IMR-90 (cell line): ENCODE measurements around the gene FNDC4. TPM values are rescaled to one million over a fixed set of nuclear protein-coding genes. Genes with fewer than 3 reads are reported as not detected.

Experiments used
- ATAC-seq: fragments of 200-7000 bp; cut with Tn5 transposase; 2 replicates; pipeline ENCODE4 v1.9.1; 2020; ENCODE audit warnings: low read depth, mild to moderate bottlenecking, moderate library complexity
- BruUV-seq: library from RNA; stranded (reverse); fragments of 400-500 nt; replicated peaks from 2 replicates; lab custom pipeline; 2021; lab: Mats Ljungman, UMichigan
- CTCF ChIA-PET: fragments of 300-600 bp; formaldehyde crosslinking; extraction: SDS; loops from one replicate; lab custom pipeline; 2021; ENCODE audit warnings: antibody characterized with exemption; lab: Yijun Ruan, JAX
- POLR2A ChIA-PET: fragments of 300-600 bp; sonication (Branson Sonifier 250); formaldehyde crosslinking; loops from one replicate; lab custom pipeline; 2022; ENCODE audit warnings: antibody characterized with exemption; ENCODE audit not compliant: unreplicated experiment; lab: Charles Lee
- DNase-seq: peaks from one replicate; pipeline ENCODE4 v3.0.0; 2013
- H2AFZ ChIP-seq: replicated peaks from 2 replicates; pipeline ENCODE3; 2013; ENCODE audit warnings: low read length, mild to moderate bottlenecking; ENCODE audit not compliant: poor library complexity
- H2AK5ac ChIP-seq: 2 replicates; pipeline ENCODE4 v1.6.1; 2013; ENCODE audit warnings: low read depth, low read length, inconsistent platforms
- H2AK9ac ChIP-seq: replicated peaks from 2 replicates; pipeline ENCODE3; 2013; ENCODE audit warnings: mild to moderate bottlenecking, low read depth, low read length, moderate library complexity; ENCODE audit not compliant: poor library complexity
- H2BK120ac ChIP-seq: 2 replicates; pipeline ENCODE4 v1.6.1; 2013; ENCODE audit warnings: low read depth, low read length, inconsistent platforms
- H2BK15ac ChIP-seq: 3 replicates; pipeline ENCODE4 v1.6.1; 2013; ENCODE audit warnings: low read depth, low read length, inconsistent platforms
- H2BK20ac ChIP-seq: 2 replicates; pipeline ENCODE4 v1.6.1; 2013; ENCODE audit warnings: low read depth, mild to moderate bottlenecking, inconsistent platforms, low read length, moderate library complexity
- H2BK5ac ChIP-seq: 2 replicates; pipeline ENCODE4 v1.6.1; 2013; ENCODE audit warnings: mild to moderate bottlenecking, low read depth, low read length, inconsistent platforms; ENCODE audit not compliant: poor library complexity, severe bottlenecking
- H3K14ac ChIP-seq: replicated peaks from 2 replicates; pipeline ENCODE4 v1.6.1; 2013; ENCODE audit warnings: low read depth, low read length, inconsistent platforms
- H3K18ac ChIP-seq: 2 replicates; pipeline ENCODE4 v1.6.1; 2013; ENCODE audit warnings: low read depth, low read length, control low read depth
- H3K23ac ChIP-seq: 2 replicates; pipeline ENCODE4 v1.6.1; 2013; ENCODE audit warnings: low read depth, low read length, inconsistent platforms
- H3K27ac ChIP-seq: 2 replicates; pipeline ENCODE4 v1.5.1; 2013; ENCODE audit warnings: mild to moderate bottlenecking, control low read depth, low read length; ENCODE audit not compliant: insufficient read depth
- H3K27me3 ChIP-seq: 2 replicates; pipeline ENCODE4 v1.6.1; 2013; ENCODE audit warnings: low read length; ENCODE audit not compliant: control insufficient read depth, insufficient read depth
- H3K36me3 ChIP-seq: 2 replicates; pipeline ENCODE4 v1.6.1; 2013; ENCODE audit warnings: low read length, mixed read lengths; ENCODE audit not compliant: control insufficient read depth, insufficient read depth
- H3K4ac ChIP-seq: 2 replicates; pipeline ENCODE4 v1.6.1; 2013; ENCODE audit warnings: low read depth, low read length, inconsistent platforms
- H3K4me1 ChIP-seq: 2 replicates; pipeline ENCODE4 v1.6.1; 2013; ENCODE audit warnings: low read length, mixed read lengths; ENCODE audit not compliant: control insufficient read depth, insufficient read depth
- H3K4me2 ChIP-seq: 2 replicates; pipeline ENCODE4 v1.6.1; 2013; ENCODE audit warnings: low read depth, mild to moderate bottlenecking, control low read depth, low read length, moderate library complexity
- H3K4me3 ChIP-seq: 2 replicates; pipeline ENCODE4 v1.5.1; 2013; ENCODE audit warnings: low read depth, mild to moderate bottlenecking, control low read depth, low read length, moderate library complexity; ENCODE audit not compliant: insufficient read depth
- H3K56ac ChIP-seq: 2 replicates; pipeline ENCODE4 v1.6.1; 2013; ENCODE audit warnings: low read length, inconsistent platforms; ENCODE audit not compliant: insufficient read depth; ENCODE audit errors: extremely low read depth
- H3K79me1 ChIP-seq, 2 experiments: 2 replicates each; pipeline ENCODE4 v1.6.1; 2013; ENCODE audit warnings: low read length in 2 of 2, inconsistent platforms in 1 of 2, low read depth in 1 of 2
- H3K9ac ChIP-seq: 2 replicates; pipeline ENCODE4 v1.6.1; 2013; ENCODE audit warnings: low read depth, low read length, control low read depth
- H3K9me1 ChIP-seq: 2 replicates; pipeline ENCODE4 v1.6.1; 2013; ENCODE audit warnings: low read length, inconsistent platforms; ENCODE audit not compliant: insufficient read depth
- H3K9me3 ChIP-seq: 2 replicates; pipeline ENCODE4 v1.6.1; 2013; ENCODE audit warnings: low read length; ENCODE audit not compliant: control insufficient read depth, insufficient read depth
- H4K20me1 ChIP-seq: 2 replicates; pipeline ENCODE4 v1.6.1; 2013; ENCODE audit warnings: low read length, inconsistent platforms; ENCODE audit not compliant: insufficient read depth
- H4K5ac ChIP-seq: 2 replicates; pipeline ENCODE4 v1.6.1; 2013; ENCODE audit warnings: mild to moderate bottlenecking, low read depth, low read length, control low read depth
- H4K8ac ChIP-seq, 2 experiments: 2 replicates each; pipeline ENCODE4 v1.6.1; 2013; ENCODE audit warnings: low read depth in 2 of 2, low read length in 2 of 2, control low read depth in 1 of 2, inconsistent platforms in 1 of 2
- H4K91ac ChIP-seq: 2 replicates; pipeline ENCODE4 v1.6.1; 2013; ENCODE audit warnings: low read depth, low read length, inconsistent platforms; ENCODE audit not compliant: insufficient read depth
- BHLHE40 ChIP-seq: fragments of 150-350 bp; IDR thresholded peaks from 2 replicates; pipeline ENCODE4 v1.6.1; 2016; ENCODE audit warnings: mild to moderate bottlenecking, low read depth, low read length
- MXI1 ChIP-seq: IDR thresholded peaks from 2 replicates; pipeline ENCODE4 v1.6.1; 2012; ENCODE audit warnings: low read depth, mild to moderate bottlenecking, low read length, moderate library complexity, borderline replicate concordance
- POLR2A ChIP-seq: IDR thresholded peaks from 2 replicates; pipeline ENCODE4 v1.6.1; 2012; ENCODE audit warnings: mild to moderate bottlenecking, low read depth, low read length
- RAD21 ChIP-seq: IDR thresholded peaks from 2 replicates; pipeline ENCODE4 v1.6.1; 2012; ENCODE audit warnings: low read length, improper control_type of control experiment
- RFX5 ChIP-seq: IDR thresholded peaks from 2 replicates; pipeline ENCODE4 v1.8.0; 2012; ENCODE audit warnings: low read depth, mild to moderate bottlenecking, low read length, moderate library complexity
- USF2 ChIP-seq: fragments of 150-350 bp; IDR thresholded peaks from 2 replicates; pipeline ENCODE4 v1.6.1; 2017; ENCODE audit warnings: mild to moderate bottlenecking, antibody characterized with exemption, low read length, low read depth
- WGBS, 2 experiments: methylation state at CpG; one replicate each; pipeline versions ENCODE4 v1.1.5 to v1.1.7; 2013; ENCODE audit warnings: missing lambda C conversion rate in 2 of 2; ENCODE audit not compliant: insufficient read length in 1 of 2; ENCODE audit errors: extremely low coverage in 2 of 2; 5-methylcytosine and 5-hydroxymethylcytosine counted together
- dilution Hi-C: fragments of 300-500 bp; cut with HindIII; formaldehyde crosslinking; loops from one replicate; pipeline ENCODE4 v1.14.3; 2018; ENCODE audit warnings: low sequenced_read_pairs; ENCODE audit not compliant: unreplicated experiment
- in situ Hi-C: fragments of 300-500 bp; cut with MboI; formaldehyde crosslinking; loops from 3 replicates; pipeline ENCODE4 v1.14.3; 2019; ENCODE audit warnings: low sequenced_read_pairs, inconsistent platforms, mixed read lengths
- intact Hi-C: fragments of 100-400 bp; cut with micrococcal nuclease; formaldehyde crosslinking; loops from 2 replicates; pipeline ENCODE4 v1.10.0; 2022
- polyA plus RNA-seq, 3 experiments: library from polyadenylated mRNA; depleted of rRNA; stranded (reverse); fragments of >200 nt; gene quantifications; 2 replicates each; pipeline ENCODE4 v1.2.3, GENCODE V29; 2012; ENCODE audit warnings: low replicate concordance in 1 of 3
- total RNA-seq: library from RNA; depleted of rRNA; stranded (reverse); fragments of >200 nt; gene quantifications from 2 replicates; pipeline ENCODE4 v1.2.3, GENCODE V29; 2012

The FNDC4 gene
- total and polyA plus RNA-seq, 2 of the 4 experiments (the other 2 are of a cell fraction) = 7.3 to 11.1 TPM

- peak; percentile 56; the same call in 1 of the 2 replicates for TF ChIP-seq POLR2A
- peak; percentile 28; the same call in 1 of the 2 replicates for TF ChIP-seq BHLHE40
- TF ChIP-seq RFX5 = no peak
- peak; percentile 74; the same call in 1 of the 2 replicates for TF ChIP-seq MXI1
- TF ChIP-seq RAD21 = no peak
- TF ChIP-seq USF2 = peak; percentile 2; the same call in 1 of the 2 replicates
- Histone ChIP-seq H3K4me2 (peak within 1 kb of the TSS; percentile 87), H4K5ac (peak within 1 kb of the TSS; percentile 70), H3K14ac (peak within 1 kb of the TSS; percentile 61), H3K23ac (peak within 1 kb of the TSS; percentile 56; the same call in 1 of the 2 replicates), H3K4me1 (peaks cover 5% of the 10 kb centered on the region), H3K56ac (peak within 1 kb of the TSS; percentile 22; the same call in 1 of the 2 replicates), H2BK5ac (peak within 1 kb of the TSS; percentile 56), H3K27ac (peak within 1 kb of the TSS; percentile 18), H4K20me1 (no peaks in the 10 kb centered on the region), H2BK20ac (no peak within 1 kb of the TSS), H2BK15ac (no peak within 1 kb of the TSS), H3K4ac (peak within 1 kb of the TSS; percentile 65), H2AFZ (peak within 1 kb of the TSS; percentile 86), H2AK9ac (peak within 1 kb of the TSS; percentile 13), H3K36me3 (peaks cover 3% of the 10 kb centered on the region; the same call in 1 of the 2 replicates), H2BK120ac (no peak within 1 kb of the TSS), H4K8ac (peak within 1 kb of the TSS; percentile 56 to 90), H2AK5ac (peak within 1 kb of the TSS; percentile 10; the same call in 1 of the 2 replicates), H3K4me3 (peak within 1 kb of the TSS; percentile 56), H3K18ac (peak within 1 kb of the TSS; percentile 19; the same call in 1 of the 2 replicates), H4K91ac (peak within 1 kb of the TSS; percentile 72; the same call in 1 of the 2 replicates), H3K79me1 (peaks cover 6 to 17% of the 10 kb centered on the region in 2 experiments; a peak in 3 of 4 replicates), H3K9me3 (no peaks in the 10 kb centered on the region), H3K27me3 (no peaks in the 10 kb centered on the region), H3K9ac (peak within 1 kb of the TSS; percentile 59), H3K9me1 (peaks cover 14% of the 10 kb centered on the region; the same call in 1 of the 2 replicates)
- dilution Hi-C loops (no loop called here), in situ Hi-C loops (no loop called here), intact Hi-C loops (loop anchor here (2.0 to 5.0 kb wide), 2 partner anchors 118 to 139 kb away; partner anchors contain the start of genes CCDC121 and GPN1)
- ATAC-seq = peak; percentile 99
- ChIA-PET POLR2A (no interaction called here), CTCF (no interaction called here)
- peak; percentile 98 for DNase-seq
- WGBS, 2 experiments = 0% methylated on average over 18 of the region's 43 CpGs; no CpG with 5 or more reads in 1 of the 2 experiments
- no TSS peak for BruUV-seq
Measured at GRCh38 chr2:27489498-27490397, 5.3 kb downstream of the FNDC4 start, which contains the start of gene IFT172. Gene IFT172 (minus strand): TSS chr2:27489743. CDS start chr2:27489653, 90 bp downstream.
